Subcutaneous abdominal adipose tissue (tissue), 5 donors: ENCODE data around the gene HTR3E.

Source experiments
- H3K27ac ChIP-seq: one replicate; pipeline ENCODE4 v1.7.0; 2013; ENCODE audit warnings: low read depth, mild to moderate bottlenecking, inconsistent platforms, low read length, moderate library complexity
- H3K27me3 ChIP-seq, 5 donors: one replicate each; pipeline ENCODE4 v1.7.0; 2013; ENCODE audit warnings: low read length in 5 of 5, inconsistent platforms in 1 of 5; ENCODE audit not compliant: control insufficient read depth in 5 of 5, insufficient read depth in 4 of 5
- H3K36me3 ChIP-seq, 5 donors: one replicate each; pipeline ENCODE4 v1.7.0; 2013; ENCODE audit warnings: low read length in 5 of 5; ENCODE audit not compliant: control insufficient read depth in 5 of 5, insufficient read depth in 5 of 5
- H3K4me1 ChIP-seq, 5 donors: one replicate each; pipeline ENCODE4 v1.7.0; 2013; ENCODE audit warnings: low read length in 5 of 5, mild to moderate bottlenecking in 3 of 5, moderate library complexity in 1 of 5; ENCODE audit not compliant: control insufficient read depth in 5 of 5, insufficient read depth in 5 of 5
- H3K4me3 ChIP-seq, 5 donors: one replicate each; pipeline ENCODE4 v1.7.0; 2013; ENCODE audit warnings: low read length in 5 of 5, low read depth in 1 of 5
- H3K9ac ChIP-seq, 5 donors: one replicate each; pipeline ENCODE4 v1.7.0; 2013; ENCODE audit warnings: low read length in 5 of 5, mild to moderate bottlenecking in 4 of 5, moderate library complexity in 3 of 5
- H3K9me3 ChIP-seq, 5 donors: one replicate each; pipeline ENCODE4 v1.7.0; 2013; ENCODE audit warnings: low read length in 5 of 5; ENCODE audit not compliant: control insufficient read depth in 5 of 5
- donor health status: healthy.
- donor health status: healthy.
- donor health status: healthy.
- donor health status: healthy.
- donor health status: healthy.

The HTR3E gene

DNA sequence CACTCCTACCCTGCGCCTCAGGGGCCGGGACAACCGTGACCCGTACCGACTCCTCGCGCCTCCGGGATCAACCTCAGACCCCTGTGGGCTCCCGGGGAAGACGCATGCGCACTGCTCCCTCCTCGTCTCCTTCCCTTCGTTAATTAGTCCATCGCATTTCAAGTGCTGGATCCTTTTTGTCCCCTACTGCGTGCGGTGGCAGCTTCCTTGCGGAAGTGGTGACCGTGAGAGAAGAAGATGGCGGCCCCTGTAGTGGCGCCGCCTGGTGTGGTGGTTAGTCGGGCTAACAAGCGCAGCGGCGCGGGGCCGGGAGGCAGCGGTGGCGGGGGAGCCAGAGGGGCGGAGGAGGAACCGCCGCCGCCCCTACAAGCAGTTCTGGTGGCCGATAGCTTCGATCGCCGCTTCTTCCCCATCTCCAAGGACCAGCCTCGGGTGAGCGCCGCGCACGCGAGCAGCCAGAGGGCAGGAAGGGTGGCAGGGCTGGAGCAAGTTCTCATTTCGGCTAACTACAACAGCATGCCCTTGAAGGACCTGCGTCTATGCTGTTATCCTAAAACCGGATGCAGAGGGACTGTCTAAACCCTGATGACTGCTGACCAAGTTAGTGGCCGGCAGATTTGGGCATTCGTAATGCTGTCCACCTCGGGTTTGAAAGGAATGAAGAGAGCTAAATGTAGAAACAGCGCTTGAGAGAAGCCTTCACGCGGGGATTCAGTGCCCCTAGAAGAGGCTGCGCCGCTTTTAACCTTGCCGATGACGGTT, 38.5 kb downstream of the HTR3E start, which contains the start of gene EIF2B5:
Gene EIF2B5, plus strand, starts transcription at position 210 of the 762 bp plus-strand sequence. Its CDS starts 28 bp downstream, at position 238.
- H3K36me3 ChIP-seq: peaks cover 9 to 24% (median 13%) of the 10 kb centered on the region in 5 donors
- peaks cover 10 to 38% (median 32%) of the 10 kb centered on the region in 5 donors for H3K4me1 ChIP-seq
- H3K27ac ChIP-seq: peak within 1 kb of the TSS; percentile 88
- peak within 1 kb of the TSS; percentile 92 to 99 (median 95) for H3K4me3 ChIP-seq
- H3K9me3 ChIP-seq: no peaks in the 10 kb centered on the region
- peak within 1 kb of the TSS; percentile 90 to 99 (median 94) for H3K9ac ChIP-seq
- no peaks in the 10 kb centered on the region for H3K27me3 ChIP-seq

DNA sequence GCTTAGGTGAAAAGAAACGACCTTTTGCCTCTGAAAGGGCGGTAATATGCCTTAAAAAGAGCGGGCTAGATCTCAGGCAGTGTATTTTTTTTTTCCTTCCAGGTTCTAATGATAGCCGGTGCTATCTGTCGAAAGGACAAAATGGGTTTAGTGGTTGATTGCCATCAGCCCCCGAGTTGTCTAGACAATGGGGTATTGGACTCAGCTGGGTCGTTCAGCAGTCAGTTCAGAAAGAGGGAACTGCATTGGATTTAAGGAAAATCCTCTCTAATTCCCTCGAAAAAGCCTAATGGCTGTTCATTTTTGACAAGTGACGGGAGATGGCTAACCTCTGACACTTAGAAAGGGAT, 39.0 kb downstream of the HTR3E start:
- H3K4me3 ChIP-seq: peak overlapping the region; percentile 92 to 99 (median 95)
- no peaks in the 10 kb centered on the region for H3K27me3 ChIP-seq
- no peaks in the 10 kb centered on the region for H3K9me3 ChIP-seq
- H3K4me1 ChIP-seq: peaks cover 10 to 38% (median 32%) of the 10 kb centered on the region in 5 donors
- peak overlapping the region; percentile 90 to 99 (median 94) for H3K9ac ChIP-seq
- H3K27ac ChIP-seq: peak overlapping the region; percentile 88
- H3K36me3 ChIP-seq: peaks cover 11 to 30% (median 19%) of the 10 kb centered on the region in 5 donors

- no peaks in the 10 kb centered on the region for H3K27me3 ChIP-seq
- no peak overlapping the region for H3K4me3 ChIP-seq
- H3K4me1 ChIP-seq: peaks cover 3 to 21% (median 20%) of the 10 kb centered on the region in 5 donors
- no peaks in the 10 kb centered on the region for H3K9me3 ChIP-seq
- no peak overlapping the region for H3K9ac ChIP-seq
- no peak overlapping the region for H3K27ac ChIP-seq
- peaks cover 25 to 75% (median 64%) of the 10 kb centered on the region in 5 donors for H3K36me3 ChIP-seq
Measured at GRCh38 chr3:184140436-184140835, 43.6 kb downstream of the HTR3E start.

DNA sequence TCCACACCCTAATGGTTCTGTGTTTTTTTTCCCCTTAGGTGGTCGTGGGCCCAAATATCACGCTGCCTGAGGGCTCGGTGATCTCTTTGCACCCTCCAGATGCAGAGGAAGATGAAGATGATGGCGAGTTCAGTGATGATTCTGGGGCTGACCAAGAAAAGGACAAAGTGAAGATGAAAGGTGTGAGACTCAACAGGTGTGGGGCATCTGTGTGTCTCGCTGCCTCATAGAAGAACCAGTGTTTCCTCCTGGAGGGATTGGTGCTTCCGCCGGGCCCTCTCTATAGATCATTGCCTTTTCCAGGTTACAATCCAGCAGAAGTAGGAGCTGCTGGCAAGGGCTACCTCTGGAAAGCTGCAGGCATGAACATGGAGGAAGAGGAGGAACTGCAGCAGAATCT, 45.3 kb downstream of the HTR3E start:
- Histone ChIP-seq H3K4me3 (no peak overlapping the region), H3K4me1 (peaks cover 0 to 6% (median 2%) of the 10 kb centered on the region in 5 donors), H3K27me3 (no peaks in the 10 kb centered on the region), H3K9me3 (no peaks in the 10 kb centered on the region), H3K9ac (no peak overlapping the region), H3K27ac (no peak overlapping the region), H3K36me3 (peaks cover 19 to 85% (median 69%) of the 10 kb centered on the region in 5 donors)

DNA sequence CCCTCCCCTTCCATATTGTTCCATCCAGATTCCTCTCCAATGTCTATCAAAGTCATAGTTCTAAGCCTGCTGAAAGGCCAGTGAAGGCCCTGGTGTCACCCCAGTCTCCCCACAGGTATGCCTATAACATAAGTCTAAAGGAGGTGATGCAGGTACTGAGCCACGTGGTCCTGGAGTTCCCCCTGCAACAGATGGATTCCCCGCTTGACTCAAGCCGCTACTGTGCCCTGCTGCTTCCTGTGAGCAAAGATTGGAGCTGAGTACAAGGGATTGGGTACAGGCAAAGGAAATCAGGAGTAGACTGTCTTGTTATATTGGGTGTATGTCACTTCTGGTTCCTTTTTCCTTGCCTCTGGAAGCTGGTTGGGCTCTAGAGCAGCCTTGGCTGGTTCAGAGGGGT, 46.5 kb downstream of the HTR3E start:
- no peak overlapping the region for H3K27ac ChIP-seq
- H3K9me3 ChIP-seq: no peaks in the 10 kb centered on the region
- peaks cover 0 to 6% (median 0%) of the 10 kb centered on the region in 5 donors for H3K4me1 ChIP-seq
- peaks cover 19 to 76% (median 67%) of the 10 kb centered on the region in 5 donors for H3K36me3 ChIP-seq
- H3K4me3 ChIP-seq: no peak overlapping the region
- no peaks in the 10 kb centered on the region for H3K27me3 ChIP-seq
- H3K9ac ChIP-seq: no peak overlapping the region

DNA sequence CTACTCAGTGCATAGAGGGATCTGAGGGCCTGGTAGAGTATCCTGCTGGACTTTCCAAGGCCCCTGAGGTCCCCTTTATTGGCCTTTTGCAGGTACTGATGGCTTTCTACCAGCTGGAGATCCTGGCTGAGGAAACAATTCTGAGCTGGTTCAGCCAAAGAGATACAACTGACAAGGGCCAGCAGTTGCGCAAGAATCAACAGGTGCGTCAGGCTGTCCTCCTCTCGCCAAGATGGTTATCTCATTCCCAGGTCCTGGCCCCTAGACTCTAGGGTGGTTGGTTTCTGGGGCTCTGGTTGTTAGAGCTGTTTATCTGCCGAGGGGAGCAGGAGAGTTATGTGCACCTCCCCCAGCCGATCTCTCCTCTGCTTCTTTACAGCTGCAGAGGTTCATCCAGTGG, 47.6 kb downstream of the HTR3E start:
- Histone ChIP-seq H3K36me3 (peaks cover 19 to 67% (median 64%) of the 10 kb centered on the region in 5 donors), H3K27ac (no peak overlapping the region), H3K9ac (no peak overlapping the region)

DNA sequence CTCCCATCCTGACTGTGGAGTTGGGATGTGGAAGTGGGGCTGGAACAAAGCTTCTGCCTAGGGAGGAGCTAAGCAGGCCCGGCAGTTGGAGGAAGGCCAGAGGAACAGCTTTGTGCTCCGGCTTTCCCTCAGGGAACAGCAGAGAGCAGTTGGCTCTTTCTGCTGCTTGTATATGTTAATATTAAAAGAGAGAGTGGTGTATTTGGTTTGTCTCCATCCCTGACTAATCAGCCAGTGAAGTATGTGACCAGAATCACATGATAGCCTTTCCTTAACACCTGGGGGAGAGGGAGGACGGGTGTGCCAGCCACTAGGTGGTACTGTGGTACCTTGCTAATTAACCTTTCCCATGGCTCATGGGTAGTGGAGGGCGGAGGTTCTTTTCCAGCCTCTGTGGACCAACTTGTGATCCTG, 48.3 kb downstream of the HTR3E start:
- peak overlapping the region in 1 of 5 donors; percentile 4 for H3K9ac ChIP-seq
- H3K4me1 ChIP-seq: peaks cover 0 to 6% (median 0%) of the 10 kb centered on the region in 5 donors
- H3K27me3 ChIP-seq: no peaks in the 10 kb centered on the region
- H3K36me3 ChIP-seq: peaks cover 17 to 63% (median 62%) of the 10 kb centered on the region in 5 donors
- H3K27ac ChIP-seq: no peak overlapping the region
- H3K4me3 ChIP-seq: no peak overlapping the region
- H3K9me3 ChIP-seq: no peaks in the 10 kb centered on the region

More for the DNA sequence above, 47.6 kb downstream of the HTR3E start:
- Histone ChIP-seq H3K4me3 (no peak overlapping the region), H3K9me3 (no peaks in the 10 kb centered on the region), H3K4me1 (peaks cover 0 to 6% (median 0%) of the 10 kb centered on the region in 5 donors), H3K27me3 (no peaks in the 10 kb centered on the region)

- H3K9ac ChIP-seq: peak overlapping the region in 1 of 5 donors; percentile 4
- H3K27ac ChIP-seq: no peak overlapping the region
- H3K36me3 ChIP-seq: peaks cover 15 to 56% (median 55%) of the 10 kb centered on the region in 5 donors
- no peaks in the 10 kb centered on the region for H3K27me3 ChIP-seq
- no peaks in the 10 kb centered on the region for H3K9me3 ChIP-seq
- peaks cover 0 to 6% (median 0%) of the 10 kb centered on the region in 5 donors for H3K4me1 ChIP-seq
- no peak overlapping the region for H3K4me3 ChIP-seq
Measured at GRCh38 chr3:184145751-184146270, 48.9 kb downstream of the HTR3E start.

- Histone ChIP-seq H3K4me3 (no peak overlapping the region), H3K27me3 (no peaks in the 10 kb centered on the region), H3K4me1 (peaks cover 0 to 6% (median 0%) of the 10 kb centered on the region in 5 donors)
Measured at GRCh38 chr3:184148076-184148475, 51.2 kb downstream of the HTR3E start.

GRCh38 chr3:184149123-184149522, 52.3 kb downstream of the HTR3E start:
- Histone ChIP-seq H3K36me3 (peaks cover under 1 to 23% (median 22%) of the 10 kb centered on the region in 5 donors), H3K27ac (no peak overlapping the region), H3K4me3 (no peak overlapping the region), H3K9me3 (no peaks in the 10 kb centered on the region), H3K9ac (no peak overlapping the region), H3K4me1 (peaks cover 0 to 9% (median 2%) of the 10 kb centered on the region in 5 donors), H3K27me3 (no peaks in the 10 kb centered on the region)

More at GRCh38 chr3:184148076-184148475, 51.2 kb downstream of the HTR3E start:
- Histone ChIP-seq H3K27ac (no peak overlapping the region), H3K9ac (peak overlapping the region in 1 of 5 donors; percentile 30), H3K36me3 (peaks cover 9 to 34% (median 32%) of the 10 kb centered on the region in 5 donors), H3K9me3 (no peaks in the 10 kb centered on the region)
